Chondrocyte (in vitro differentiated cells): ENCODE results near the gene SLC25A21. TPM values are rescaled to one million over a fixed set of nuclear protein-coding genes. Genes with fewer than 3 reads are reported as not detected.

ENCODE experiments used
- DNase-seq: peaks from one replicate; pipeline ENCODE4 v3.0.0; 2021; ENCODE audit warnings: mixed read lengths, low spot score
- H3K27ac Mint-ChIP-seq: one replicate; pipeline ENCODE4 v1.8.0; 2021; ENCODE audit warnings: mild to moderate bottlenecking, moderate library complexity, mixed read lengths; ENCODE audit not compliant: unreplicated experiment
- H3K27me3 Mint-ChIP-seq: 2 replicates; pipeline ENCODE4 v1.8.0; 2021; ENCODE audit warnings: low read depth, mixed read lengths
- H3K36me3 Mint-ChIP-seq: 2 replicates; pipeline ENCODE4 v1.8.0; 2021; ENCODE audit warnings: low read depth, mixed read lengths
- H3K4me1 Mint-ChIP-seq: 2 replicates; pipeline ENCODE4 v1.8.0; 2021; ENCODE audit warnings: low read depth, mild to moderate bottlenecking, mixed read lengths
- H3K4me3 Mint-ChIP-seq: one replicate; pipeline ENCODE4 v1.8.0; 2021; ENCODE audit warnings: mild to moderate bottlenecking, moderate library complexity, mixed read lengths; ENCODE audit not compliant: unreplicated experiment
- H3K9me3 Mint-ChIP-seq: 2 replicates; pipeline ENCODE4 v1.8.0; 2021; ENCODE audit warnings: low read depth, mixed read lengths
- total RNA-seq: library from RNA; stranded (reverse); gene quantifications from 3 replicates; pipeline ENCODE4 v1.2.1, GENCODE V29; 2021
- TF ChIP-seq, protein P1 (sequence below): fragments of 200-600 bp; sonication (generic); IDR thresholded peaks from 2 replicates; pipeline ENCODE4 v1.5.0; 2021; ENCODE audit warnings: antibody characterized with exemption, mild to moderate bottlenecking, moderate library complexity

SLC25A21 gene
- total RNA-seq, 1 donor from 2014 or later = 0.22 TPM

DNA sequence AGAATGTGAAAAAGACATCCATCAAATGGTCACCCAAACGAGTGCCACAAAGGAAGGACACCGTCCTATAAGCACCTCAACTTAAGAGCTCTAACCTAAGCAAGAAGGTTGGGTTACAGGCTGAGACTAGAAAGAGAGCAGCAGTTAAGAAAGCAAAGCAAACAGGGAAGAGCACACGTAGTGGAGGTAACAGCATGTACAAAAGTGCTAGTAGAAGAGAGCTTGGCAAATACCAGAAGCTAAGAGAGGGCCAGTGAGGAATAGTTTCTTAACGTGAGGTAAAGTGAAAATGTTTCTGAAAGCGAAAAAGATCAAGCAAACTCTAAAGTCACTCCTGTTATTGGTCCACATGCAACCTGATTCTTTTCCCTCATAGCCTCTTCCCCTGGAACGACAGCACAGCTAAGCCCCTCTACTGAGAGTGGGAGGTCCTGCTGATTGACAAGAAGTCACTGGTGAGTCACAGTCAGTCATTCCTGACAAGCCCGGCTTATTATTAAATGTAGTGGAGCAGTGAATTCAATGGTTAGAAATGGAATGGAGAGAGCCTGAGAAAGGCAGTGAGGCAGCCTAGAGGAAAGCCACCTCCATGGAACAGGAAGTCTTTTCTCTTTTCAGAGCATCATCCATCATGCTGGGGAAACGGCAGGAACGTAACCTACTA lies 204.4 kb downstream of the SLC25A21 start:
- H3K4me1 Mint-ChIP-seq = peaks cover 12% of the 10 kb centered on the region
- no peak overlapping the region for H3K4me3 Mint-ChIP-seq
- H3K9me3 Mint-ChIP-seq = no peaks in the 10 kb centered on the region
- no peaks in the 10 kb centered on the region for H3K27me3 Mint-ChIP-seq
- TF ChIP-seq, protein P1, sequence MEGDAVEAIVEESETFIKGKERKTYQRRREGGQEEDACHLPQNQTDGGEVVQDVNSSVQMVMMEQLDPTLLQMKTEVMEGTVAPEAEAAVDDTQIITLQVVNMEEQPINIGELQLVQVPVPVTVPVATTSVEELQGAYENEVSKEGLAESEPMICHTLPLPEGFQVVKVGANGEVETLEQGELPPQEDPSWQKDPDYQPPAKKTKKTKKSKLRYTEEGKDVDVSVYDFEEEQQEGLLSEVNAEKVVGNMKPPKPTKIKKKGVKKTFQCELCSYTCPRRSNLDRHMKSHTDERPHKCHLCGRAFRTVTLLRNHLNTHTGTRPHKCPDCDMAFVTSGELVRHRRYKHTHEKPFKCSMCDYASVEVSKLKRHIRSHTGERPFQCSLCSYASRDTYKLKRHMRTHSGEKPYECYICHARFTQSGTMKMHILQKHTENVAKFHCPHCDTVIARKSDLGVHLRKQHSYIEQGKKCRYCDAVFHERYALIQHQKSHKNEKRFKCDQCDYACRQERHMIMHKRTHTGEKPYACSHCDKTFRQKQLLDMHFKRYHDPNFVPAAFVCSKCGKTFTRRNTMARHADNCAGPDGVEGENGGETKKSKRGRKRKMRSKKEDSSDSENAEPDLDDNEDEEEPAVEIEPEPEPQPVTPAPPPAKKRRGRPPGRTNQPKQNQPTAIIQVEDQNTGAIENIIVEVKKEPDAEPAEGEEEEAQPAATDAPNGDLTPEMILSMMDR = no peak
- no peak for DNase-seq
- H3K27ac Mint-ChIP-seq = no peak overlapping the region
- no peaks in the 10 kb centered on the region for H3K36me3 Mint-ChIP-seq

GRCh38 chr14:36955967-36956366 lies 216.4 kb downstream of the SLC25A21 start:
- Mint-ChIP-seq H3K4me1 (peaks cover 26% of the 10 kb centered on the region), H3K4me3 (no peak overlapping the region), H3K27me3 (no peaks in the 10 kb centered on the region), H3K9me3 (no peaks in the 10 kb centered on the region), H3K27ac (no peak overlapping the region), H3K36me3 (no peaks in the 10 kb centered on the region)
- TF ChIP-seq, protein P1 = no peak
- DNase-seq = no peak

- Mint-ChIP-seq H3K27me3 (peaks cover 2% of the 10 kb centered on the region), H3K4me3 (no peak overlapping the region), H3K27ac (no peak overlapping the region), H3K9me3 (no peaks in the 10 kb centered on the region), H3K4me1 (peaks cover 25% of the 10 kb centered on the region), H3K36me3 (no peaks in the 10 kb centered on the region)
- DNase-seq = no peak
- TF ChIP-seq, protein P1 = no peak
These were observed 217.0 kb downstream of the SLC25A21 start for GRCh38 chr14:36955376-36955775.

GRCh38 chr14:36952689-36953088 lies 219.7 kb downstream of the SLC25A21 start:
- Mint-ChIP-seq H3K27me3 (peaks cover 2% of the 10 kb centered on the region), H3K4me1 (peaks cover 10% of the 10 kb centered on the region), H3K36me3 (no peaks in the 10 kb centered on the region), H3K9me3 (no peaks in the 10 kb centered on the region), H3K27ac (peak overlapping the region; percentile 32), H3K4me3 (no peak overlapping the region)
- TF ChIP-seq, protein P1 = no peak
- DNase-seq = no peak

GRCh38 chr14:36951380-36951911 lies 221.0 kb downstream of the SLC25A21 start:
- TF ChIP-seq, protein P1 = no peak
- Mint-ChIP-seq H3K27ac (no peak overlapping the region), H3K9me3 (no peaks in the 10 kb centered on the region), H3K36me3 (no peaks in the 10 kb centered on the region), H3K4me1 (peaks cover 10% of the 10 kb centered on the region), H3K27me3 (peaks cover 4% of the 10 kb centered on the region), H3K4me3 (no peak overlapping the region)
- DNase-seq = no peak
